PC-9 (cell line): Measurements from ENCODE around the gene LAT.

Experiments used
- CTCF ChIP-seq: fragments of 200-600 bp; sonication (generic); conservative IDR thresholded peaks from 2 replicates; pipeline ENCODE4 v1.6.1; 2017; ENCODE audit warnings: mixed run types, antibody characterized with exemption, mild to moderate bottlenecking, moderate library complexity
- EZH2 ChIP-seq: fragments of 200-600 bp; sonication (generic); IDR thresholded peaks from 2 replicates; pipeline ENCODE4 v1.8.0; 2017; ENCODE audit warnings: antibody characterized with exemption, low read depth

- TF ChIP-seq CTCF (no peak), EZH2 (no peak)
Measured at GRCh38 chr16:28938721-28939120, 46.1 kb upstream of the LAT start.
